Right renal pelvis (tissue), 4 donors: ENCODE measurements around the gene CPAMD8. TPM values are rescaled to one million over a fixed set of nuclear protein-coding genes. Genes with fewer than 3 reads are reported as not detected.

Source experiments
- DNase-seq, 4 donors: peaks; one replicate each; pipeline ENCODE4 v3.0.0-alpha.2; 2013; ENCODE audit warnings: low read depth in 4 of 4, low spot score in 3 of 4, missing footprints in 1 of 4
- polyA plus RNA-seq, 4 donors: library from polyadenylated mRNA; unstranded; fragments of 120-200 nt; gene quantifications; one replicate each; pipeline ENCODE4 v1.2.1, GENCODE V29; 2013; ENCODE audit not compliant: insufficient read length in 4 of 4

CPAMD8 gene
- polyA plus RNA-seq, 4 donors, result 35.9 to 50.0 (median 41.7) TPM

GRCh38 chr19:16922949-16923348 is 103.7 kb downstream of the CPAMD8 start:
- no peak for DNase-seq

GRCh38 chr19:16922592-16922934 is 104.0 kb downstream of the CPAMD8 start:
- DNase-seq, result no peak

GRCh38 chr19:16921766-16922591 is 104.6 kb downstream of the CPAMD8 start:
- no peak for DNase-seq

DNA sequence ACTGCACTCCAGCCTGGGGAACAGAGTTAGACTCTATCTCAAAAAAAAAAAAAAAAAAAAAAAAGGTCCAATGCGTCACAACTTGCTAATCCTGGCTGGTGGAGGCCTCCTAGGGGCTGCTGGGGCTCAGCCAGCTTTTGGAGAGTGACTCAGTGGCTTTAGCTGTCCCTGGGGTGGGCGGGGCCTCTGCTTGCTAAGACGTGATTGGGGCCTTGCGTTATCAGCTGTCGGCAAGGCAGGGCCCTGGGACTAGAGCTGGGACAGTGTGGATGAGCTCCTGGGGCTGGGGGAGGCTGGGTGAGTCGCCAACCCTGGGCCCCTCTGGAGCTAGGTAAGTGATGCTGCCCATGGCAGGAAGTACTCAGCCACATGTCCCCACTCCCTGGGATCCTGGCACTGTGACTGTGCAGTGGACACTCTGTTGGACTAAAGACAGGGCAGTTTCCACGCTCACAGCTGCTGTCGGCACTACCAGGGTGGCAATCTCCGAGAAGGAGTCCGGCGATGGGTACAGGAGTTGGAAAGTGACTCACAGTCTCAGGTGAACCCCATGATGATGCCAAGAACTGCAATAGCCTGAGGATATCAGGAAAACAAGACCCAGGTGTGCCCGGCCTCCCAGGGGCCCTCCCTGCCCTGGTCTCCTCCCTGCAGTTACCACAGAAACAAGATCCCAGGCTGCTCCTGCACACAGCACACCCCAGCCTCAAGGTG is 105.6 kb downstream of the CPAMD8 start:
- DNase-seq, result no peak

- DNase-seq, result no peak
These were observed 107.1 kb downstream of the CPAMD8 start for GRCh38 chr19:16919496-16919895.

- DNase-seq, result no peak
These were observed 109.2 kb downstream of the CPAMD8 start for GRCh38 chr19:16917401-16917800.

DNA sequence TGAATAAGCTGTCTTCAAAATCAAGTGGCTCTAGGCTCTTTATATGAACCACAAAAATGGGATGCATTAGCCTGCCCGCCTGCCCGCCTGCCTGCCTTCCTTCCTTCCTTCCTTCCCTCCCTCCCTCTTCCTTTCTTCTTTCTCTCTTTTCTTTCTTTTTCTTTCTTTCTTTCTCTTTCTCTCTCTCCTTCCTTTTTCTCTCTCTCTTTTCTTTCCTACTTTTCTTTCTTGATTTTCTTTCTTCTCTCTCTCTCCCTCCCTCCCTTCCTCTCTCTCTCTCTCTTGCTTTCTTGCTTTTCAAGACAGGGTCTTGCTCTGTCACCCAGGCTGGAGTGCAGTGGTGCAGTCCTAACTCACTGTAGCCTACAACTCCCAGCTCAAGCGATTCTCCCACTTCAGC is 110.9 kb downstream of the CPAMD8 start:
- DNase-seq, result no peak

DNA sequence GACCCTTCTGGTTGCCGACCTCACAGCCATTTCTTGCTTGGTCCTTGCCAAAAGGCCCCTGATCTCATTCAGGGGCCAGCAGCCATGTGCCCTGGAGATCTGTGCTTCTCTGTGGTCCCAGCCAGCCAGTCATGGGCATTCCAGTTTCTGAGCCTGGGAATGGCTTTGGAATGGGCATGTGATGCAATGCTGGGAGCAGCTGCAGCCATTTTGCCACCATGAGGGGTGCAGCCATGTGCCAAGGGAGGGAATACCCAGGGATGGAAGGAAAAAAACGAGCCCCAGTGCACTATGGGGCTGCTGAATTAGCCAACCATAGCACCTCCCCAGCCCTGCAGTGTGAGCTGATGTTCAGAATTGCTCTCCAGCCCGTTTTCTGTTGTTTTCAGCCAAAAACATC is 111.5 kb downstream of the CPAMD8 start:
- DNase-seq, result no peak

DNA sequence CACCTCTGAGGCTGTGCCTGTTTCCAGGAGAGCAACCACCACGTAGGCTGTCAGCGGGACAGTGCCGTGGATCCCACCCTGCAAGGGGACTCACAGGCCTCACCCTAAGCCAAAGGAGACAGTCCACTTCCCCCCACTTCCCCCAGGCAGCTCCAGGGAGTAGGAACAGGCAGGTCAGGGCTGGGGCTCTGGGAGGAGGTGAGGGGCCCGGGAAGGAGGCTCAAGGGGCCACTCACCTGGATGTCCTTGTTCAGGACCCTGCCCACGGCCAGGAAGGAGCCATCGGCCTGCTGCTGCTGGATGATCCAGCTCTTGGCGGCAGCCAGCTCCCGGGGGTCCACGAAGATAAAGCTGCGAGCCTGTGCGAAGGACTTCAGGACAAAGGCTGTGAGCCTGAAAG is 112.2 kb downstream of the CPAMD8 start:
- DNase-seq, result no peak

DNA sequence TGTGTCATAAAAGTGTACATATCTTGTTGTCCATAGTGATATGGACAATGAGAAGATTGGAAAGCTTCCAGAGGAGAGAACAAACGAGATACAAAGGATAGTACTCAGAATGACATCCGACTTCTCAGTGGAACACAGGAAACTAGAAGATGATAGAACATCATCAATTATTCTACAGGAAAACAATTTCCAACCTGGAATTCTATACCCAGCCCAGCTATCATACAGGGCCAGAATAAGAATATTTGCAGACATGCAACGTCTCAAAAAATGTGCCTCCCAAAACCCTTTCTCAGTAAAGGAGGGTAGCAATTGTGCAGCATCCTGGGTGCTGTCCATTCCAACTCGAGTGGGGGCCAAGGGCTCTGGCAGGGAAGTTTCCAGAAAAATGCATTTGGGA is 113.8 kb downstream of the CPAMD8 start:
- no peak for DNase-seq

- no peak for DNase-seq
These were observed 115.6 kb downstream of the CPAMD8 start for GRCh38 chr19:16911046-16911445.

DNA sequence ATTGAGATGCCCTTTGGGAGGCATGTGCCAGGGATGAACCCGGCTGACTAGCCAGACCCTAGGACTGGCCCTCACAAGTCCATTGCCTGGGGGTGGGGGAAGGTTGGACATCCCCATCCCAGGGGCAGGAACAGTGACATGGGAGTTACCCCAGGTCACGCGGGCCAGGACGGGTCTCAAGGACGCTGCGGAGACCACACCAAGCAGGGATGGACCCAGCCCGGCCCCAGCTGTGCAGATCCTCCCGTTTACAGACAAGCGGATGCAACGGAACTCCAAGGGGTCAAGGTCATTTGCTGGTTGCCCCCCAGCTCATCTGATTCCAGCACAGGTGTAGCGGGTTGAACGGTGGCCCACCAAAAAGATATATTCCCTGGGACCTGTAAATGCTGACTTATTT is 117.9 kb downstream of the CPAMD8 start:
- DNase-seq, result no peak

GRCh38 chr19:16904599-16904998 is 122.0 kb downstream of the CPAMD8 start:
- no peak for DNase-seq

GRCh38 chr19:16903347-16903746 is 123.3 kb downstream of the CPAMD8 start:
- DNase-seq, result no peak

DNA sequence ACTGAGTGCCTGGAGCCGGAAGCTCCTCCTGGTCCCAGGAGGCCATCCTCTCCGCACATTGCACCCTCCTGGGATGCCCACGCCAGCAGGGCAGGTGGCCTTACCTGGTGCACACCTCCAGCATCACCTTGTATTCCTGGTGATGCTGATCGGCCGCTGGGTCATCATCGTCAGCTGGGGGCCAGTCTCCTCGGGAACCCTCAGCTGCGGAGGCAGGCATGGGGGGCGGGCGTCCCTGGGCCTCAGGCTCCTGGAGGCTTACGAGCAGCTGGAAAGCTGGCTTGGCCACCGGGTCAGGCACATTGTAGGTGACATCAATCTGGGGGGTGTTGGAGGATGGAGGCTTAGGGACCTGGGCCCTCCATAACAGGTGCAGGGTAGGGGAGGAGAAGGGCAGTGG is 124.1 kb downstream of the CPAMD8 start:
- no peak for DNase-seq

DNA sequence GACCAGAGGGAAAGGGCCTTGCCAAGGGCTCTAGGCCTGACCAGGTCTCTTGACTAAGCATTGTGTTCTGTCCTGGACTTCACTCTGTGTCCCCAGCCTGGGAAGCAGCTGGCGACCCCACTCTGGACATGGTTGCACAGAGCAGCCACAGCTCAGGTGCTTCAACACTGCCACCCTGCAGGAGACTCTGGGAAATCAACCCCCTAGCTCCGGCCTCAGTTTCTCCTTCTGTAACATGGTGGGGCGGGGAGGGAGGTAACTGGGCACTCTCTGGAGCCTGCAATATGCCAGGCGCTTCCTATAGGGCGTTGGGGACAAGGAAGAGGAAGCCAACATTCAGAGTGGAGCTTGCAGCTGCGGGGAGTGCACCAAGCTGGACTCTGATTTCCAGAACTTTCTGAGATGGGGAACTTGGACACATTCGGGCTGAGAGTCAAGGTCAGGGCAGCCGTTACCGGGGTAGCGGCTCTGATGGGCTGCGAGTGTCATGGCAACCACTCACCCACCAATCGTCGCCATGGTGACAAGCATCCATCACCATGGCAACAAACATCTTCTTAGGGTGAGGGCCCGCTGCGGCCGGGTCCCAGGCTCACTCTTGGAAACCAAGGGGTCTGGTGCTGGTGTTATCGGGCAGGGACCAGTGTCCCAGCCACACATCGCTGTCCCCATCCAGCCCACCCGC is 125.0 kb downstream of the CPAMD8 start:
- no peak for DNase-seq

DNA sequence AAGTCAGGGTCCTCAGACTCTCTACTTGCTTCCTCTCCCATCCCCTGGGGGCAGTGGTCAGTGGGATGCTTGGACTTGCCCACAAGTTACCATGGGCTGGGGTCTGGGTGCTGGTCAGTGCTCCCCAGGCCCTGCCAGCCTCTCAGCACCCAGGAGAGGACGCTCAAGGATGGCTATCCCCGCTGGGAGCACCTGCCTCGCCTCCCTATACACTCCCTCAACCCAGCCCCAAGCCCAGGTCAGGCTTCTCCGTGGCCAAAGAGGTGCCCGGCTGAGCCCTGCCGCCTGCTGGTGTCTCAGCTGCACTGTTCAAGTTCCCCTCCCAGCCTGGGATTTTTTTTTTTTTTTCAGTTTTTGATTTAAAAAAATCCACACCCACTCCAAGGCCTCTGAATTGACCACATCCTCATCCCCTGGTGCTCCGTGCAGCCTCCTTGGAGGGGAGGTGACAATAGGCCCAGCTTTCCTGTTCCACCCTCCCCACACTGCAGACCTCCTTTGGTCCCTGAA is 127.0 kb downstream of the CPAMD8 start:
- no peak for DNase-seq

- no peak for DNase-seq
These were observed 128.1 kb downstream of the CPAMD8 start for GRCh38 chr19:16898361-16899015.

- DNase-seq, result no peak
These were observed 128.8 kb downstream of the CPAMD8 start for GRCh38 chr19:16897856-16898161.

GRCh38 chr19:16897029-16897855 is 129.4 kb downstream of the CPAMD8 start:
- DNase-seq, result peak; percentile 73 to 84 (median 82)
